Measurements from ENCODE around the gene GAB4.

GRCh38 chr22:16922076-16922475, 85.9 kb downstream of the GAB4 start:
- TF ChIP-seq REST (IDR thresholded peaks at IDR 0.05) (no peak), CTCF (IDR thresholded peaks at IDR 0.05; ENCODE audit: low read depth, low read length, missing input control) (no peak), JUND (IDR thresholded peaks at IDR 0.05) (no peak), RAD21 (IDR thresholded peaks at IDR 0.05) (no peak), YY1 (IDR thresholded peaks at IDR 0.05) (no peak), TAF1 (conservative IDR thresholded peaks at IDR 0.05) (no peak), SP1 (IDR thresholded peaks at IDR 0.05) (no peak), GABPA (IDR thresholded peaks at IDR 0.05 in 1 of 2, conservative IDR thresholded peaks at IDR 0.05 in 1 of 2) (no peak), FOXA1 (IDR thresholded peaks at IDR 0.05) (no peak), HNF4A (conservative IDR thresholded peaks at IDR 0.05) (no peak), HNF4G (IDR thresholded peaks at IDR 0.05) (no peak)
- TF ChIP-seq, protein P1, sequence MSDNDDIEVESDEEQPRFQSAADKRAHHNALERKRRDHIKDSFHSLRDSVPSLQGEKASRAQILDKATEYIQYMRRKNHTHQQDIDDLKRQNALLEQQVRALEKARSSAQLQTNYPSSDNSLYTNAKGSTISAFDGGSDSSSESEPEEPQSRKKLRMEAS (IDR thresholded peaks at IDR 0.05), result no peak
- TF ChIP-seq, protein P2, sequence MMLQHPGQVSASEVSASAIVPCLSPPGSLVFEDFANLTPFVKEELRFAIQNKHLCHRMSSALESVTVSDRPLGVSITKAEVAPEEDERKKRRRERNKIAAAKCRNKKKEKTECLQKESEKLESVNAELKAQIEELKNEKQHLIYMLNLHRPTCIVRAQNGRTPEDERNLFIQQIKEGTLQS (IDR thresholded peaks at IDR 0.05), result no peak
- TF ChIP-seq, protein P3, sequence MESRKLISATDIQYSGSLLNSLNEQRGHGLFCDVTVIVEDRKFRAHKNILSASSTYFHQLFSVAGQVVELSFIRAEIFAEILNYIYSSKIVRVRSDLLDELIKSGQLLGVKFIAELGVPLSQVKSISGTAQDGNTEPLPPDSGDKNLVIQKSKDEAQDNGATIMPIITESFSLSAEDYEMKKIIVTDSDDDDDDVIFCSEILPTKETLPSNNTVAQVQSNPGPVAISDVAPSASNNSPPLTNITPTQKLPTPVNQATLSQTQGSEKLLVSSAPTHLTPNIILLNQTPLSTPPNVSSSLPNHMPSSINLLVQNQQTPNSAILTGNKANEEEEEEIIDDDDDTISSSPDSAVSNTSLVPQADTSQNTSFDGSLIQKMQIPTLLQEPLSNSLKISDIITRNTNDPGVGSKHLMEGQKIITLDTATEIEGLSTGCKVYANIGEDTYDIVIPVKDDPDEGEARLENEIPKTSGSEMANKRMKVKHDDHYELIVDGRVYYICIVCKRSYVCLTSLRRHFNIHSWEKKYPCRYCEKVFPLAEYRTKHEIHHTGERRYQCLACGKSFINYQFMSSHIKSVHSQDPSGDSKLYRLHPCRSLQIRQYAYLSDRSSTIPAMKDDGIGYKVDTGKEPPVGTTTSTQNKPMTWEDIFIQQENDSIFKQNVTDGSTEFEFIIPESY (IDR thresholded peaks at IDR 0.05), result no peak

All from liver (tissue), 3 donors.